Lung (tissue), 12 donors: ENCODE data around the gene PDE4B. TPM values are rescaled to one million over a fixed set of nuclear protein-coding genes. Genes with fewer than 3 reads are reported as not detected.
A peak's percentile ranks its signal among the peaks of the same experiment; 100 is the strongest.

Experiments
- ATAC-seq: fragments of 200-7000 bp; cut with Tn5 transposase; one replicate; pipeline ENCODE4 v1.9.1; 2020; ENCODE audit warnings: moderate number of reproducible peaks; ENCODE audit not compliant: insufficient read depth, low FRiP score
- DNase-seq, 3 donors: peaks; one replicate each; pipeline ENCODE4 v3.0.0-alpha.2; 2013 to 2017
- H3K27ac ChIP-seq, 2 donors: one replicate each; pipeline ENCODE4 v1.5.1; 2013; ENCODE audit warnings: mild to moderate bottlenecking in 2 of 2, moderate library complexity in 2 of 2, control low read depth in 1 of 2, inconsistent platforms in 1 of 2, low read depth in 1 of 2, low read length in 1 of 2
- H3K27me3 ChIP-seq, 3 donors: one replicate each; pipeline ENCODE4 v1.5.1; 2013; ENCODE audit warnings: low read length in 2 of 3; ENCODE audit not compliant: control insufficient read depth in 3 of 3, insufficient read depth in 3 of 3
- H3K36me3 ChIP-seq, 4 donors: one replicate each; pipeline ENCODE4 v1.5.1; 2013; ENCODE audit warnings: low read length in 4 of 4, mild to moderate bottlenecking in 1 of 4, moderate library complexity in 1 of 4; ENCODE audit not compliant: control insufficient read depth in 4 of 4, insufficient read depth in 4 of 4
- H3K4me1 ChIP-seq, 5 donors: one replicate each; pipeline ENCODE4 v1.5.1; 2013; ENCODE audit warnings: low read length in 5 of 5, mild to moderate bottlenecking in 2 of 5, moderate library complexity in 1 of 5; ENCODE audit not compliant: control insufficient read depth in 5 of 5, insufficient read depth in 5 of 5
- H3K4me3 ChIP-seq: one replicate; pipeline ENCODE4 v1.5.1; 2013; ENCODE audit warnings: mild to moderate bottlenecking, control low read depth, moderate library complexity
- H3K9ac ChIP-seq, 2 donors: one replicate each; pipeline ENCODE4 v1.5.1; 2013; ENCODE audit warnings: low read length in 2 of 2, control low read depth in 1 of 2; ENCODE audit not compliant: insufficient read depth in 1 of 2
- H3K9me3 ChIP-seq, 4 donors: one replicate each; pipeline ENCODE4 v1.5.1; 2013; ENCODE audit warnings: low read length in 3 of 4, mild to moderate bottlenecking in 1 of 4, moderate library complexity in 1 of 4; ENCODE audit not compliant: control insufficient read depth in 4 of 4, insufficient read depth in 3 of 4
- WGBS, 2 donors: extraction: QIAGEN DNeasy Blood & Tissue Kit; methylation state at CpG; one replicate each; pipeline ENCODE4 v1.1.7; 2013; 5-methylcytosine and 5-hydroxymethylcytosine counted together
- polyA plus RNA-seq, 2 donors: library from polyadenylated mRNA; stranded (reverse); fragments of 200-250 nt; gene quantifications; one replicate each; pipeline ENCODE4 v1.2.1, GENCODE V29; 2013
- total RNA-seq, 2 donors: library from RNA; depleted of rRNA in 1 of 2; stranded (reverse); fragments of >200 nt in 1 of 2; gene quantifications; one replicate each; pipeline ENCODE4 v1.2.1, GENCODE V29; 2014 to 2021
- TF ChIP-seq, protein P1 (sequence below): IDR thresholded peaks from 2 replicates; pipeline ENCODE4 v1.5.1; 2012; ENCODE audit warnings: mild to moderate bottlenecking; ENCODE audit errors: control extremely low read depth, extremely low read depth
- donor health status: control.
- donor health status: control.
- donor health status: Bipolar disorder and iron deficiency.
- donor health status: healthy.
- donor health status: DM: yes; HTN: yes; CAD: no.

The PDE4B gene
- total and polyA plus RNA-seq, 4 donors = 4.0 to 96.2 (median 20.2) TPM

DNA sequence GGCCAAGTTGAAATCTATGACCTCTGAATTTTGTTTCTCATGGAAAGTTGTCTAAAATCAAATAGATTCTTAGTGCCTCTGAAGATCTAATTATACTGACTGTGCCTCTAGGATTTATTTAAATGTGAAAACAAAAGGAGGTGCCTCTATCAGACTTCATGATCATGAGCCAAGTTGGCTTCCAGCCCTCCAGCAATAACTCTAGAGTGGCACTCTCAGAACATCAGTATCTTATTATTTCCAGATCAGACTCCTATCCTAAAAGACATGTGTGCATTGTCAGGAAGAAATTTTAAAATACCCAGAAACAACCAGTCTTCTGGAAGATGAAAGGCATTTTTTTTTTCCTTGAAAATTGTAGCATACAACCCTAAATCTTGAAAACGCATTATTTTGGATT lies 368.0 kb downstream of the PDE4B start:
- H3K27ac ChIP-seq = no peak overlapping the region
- H3K4me1 ChIP-seq = no peaks in the 10 kb centered on the region
- H3K36me3 ChIP-seq = no peaks in the 10 kb centered on the region
- H3K9ac ChIP-seq = no peak overlapping the region
- TF ChIP-seq, protein P1, sequence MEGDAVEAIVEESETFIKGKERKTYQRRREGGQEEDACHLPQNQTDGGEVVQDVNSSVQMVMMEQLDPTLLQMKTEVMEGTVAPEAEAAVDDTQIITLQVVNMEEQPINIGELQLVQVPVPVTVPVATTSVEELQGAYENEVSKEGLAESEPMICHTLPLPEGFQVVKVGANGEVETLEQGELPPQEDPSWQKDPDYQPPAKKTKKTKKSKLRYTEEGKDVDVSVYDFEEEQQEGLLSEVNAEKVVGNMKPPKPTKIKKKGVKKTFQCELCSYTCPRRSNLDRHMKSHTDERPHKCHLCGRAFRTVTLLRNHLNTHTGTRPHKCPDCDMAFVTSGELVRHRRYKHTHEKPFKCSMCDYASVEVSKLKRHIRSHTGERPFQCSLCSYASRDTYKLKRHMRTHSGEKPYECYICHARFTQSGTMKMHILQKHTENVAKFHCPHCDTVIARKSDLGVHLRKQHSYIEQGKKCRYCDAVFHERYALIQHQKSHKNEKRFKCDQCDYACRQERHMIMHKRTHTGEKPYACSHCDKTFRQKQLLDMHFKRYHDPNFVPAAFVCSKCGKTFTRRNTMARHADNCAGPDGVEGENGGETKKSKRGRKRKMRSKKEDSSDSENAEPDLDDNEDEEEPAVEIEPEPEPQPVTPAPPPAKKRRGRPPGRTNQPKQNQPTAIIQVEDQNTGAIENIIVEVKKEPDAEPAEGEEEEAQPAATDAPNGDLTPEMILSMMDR = no peak
- DNase-seq (no peak), ATAC-seq (no peak)
- peaks cover 0 to 2% (median 0%) of the 10 kb centered on the region in 4 donors for H3K9me3 ChIP-seq
- H3K27me3 ChIP-seq = no peaks in the 10 kb centered on the region
- no peak overlapping the region for H3K4me3 ChIP-seq
- WGBS, 2 donors = 90 to 93% methylated on average over 1 of the region's 1 CpG

DNA sequence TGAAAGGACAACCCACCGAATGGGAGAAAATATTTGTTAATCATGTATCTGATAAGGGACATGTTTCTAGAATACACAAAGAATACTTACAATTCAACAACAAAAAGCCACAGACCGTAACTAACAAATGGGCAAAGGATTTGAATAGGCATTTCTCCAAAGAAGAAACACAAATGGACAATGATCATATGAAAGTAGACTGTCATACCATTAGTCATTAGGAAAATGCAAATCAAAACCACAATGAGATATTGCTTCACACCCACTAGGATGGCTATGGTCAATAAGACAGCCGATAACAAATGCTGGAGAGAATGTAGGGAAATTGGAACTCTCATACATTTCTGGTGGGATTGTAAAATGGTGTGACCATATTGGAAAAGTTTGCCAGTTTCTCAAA lies 374.1 kb downstream of the PDE4B start:
- DNase-seq = no peak
- TF ChIP-seq, protein P1 = no peak
- WGBS, 2 donors = 89 to 92% methylated on average over 3 of the region's 3 CpGs
- Histone ChIP-seq H3K9me3 (no peaks in the 10 kb centered on the region), H3K27me3 (peaks cover 0 to 2% (median 0%) of the 10 kb centered on the region in 3 donors), H3K36me3 (no peaks in the 10 kb centered on the region), H3K9ac (no peak overlapping the region), H3K4me3 (no peak overlapping the region), H3K27ac (no peak overlapping the region), H3K4me1 (peaks cover 0 to 12% (median 0%) of the 10 kb centered on the region in 5 donors)
- ATAC-seq = no peak

DNA sequence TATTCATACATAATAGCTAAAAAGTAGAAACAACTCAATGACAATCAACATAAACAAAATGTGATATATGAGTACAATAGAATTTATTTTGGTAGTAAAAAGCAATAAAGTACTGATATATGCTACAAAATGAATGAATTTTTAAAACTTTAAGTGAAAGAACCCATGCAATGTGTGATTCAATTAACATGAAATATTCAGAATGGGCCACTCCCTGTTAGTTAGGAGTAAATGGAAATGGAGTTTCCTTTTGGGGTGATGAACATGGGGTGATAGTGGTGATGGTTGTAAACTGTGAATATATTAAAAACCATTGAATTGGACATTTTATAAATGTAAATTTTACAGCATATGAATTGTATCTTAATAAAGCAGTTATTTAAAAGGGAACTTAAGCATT lies 374.6 kb downstream of the PDE4B start:
- no peak for DNase-seq
- Histone ChIP-seq H3K4me3 (no peak overlapping the region), H3K9ac (no peak overlapping the region), H3K27me3 (peaks cover 0 to 2% (median 0%) of the 10 kb centered on the region in 3 donors), H3K9me3 (no peaks in the 10 kb centered on the region), H3K36me3 (no peaks in the 10 kb centered on the region), H3K4me1 (peaks cover 0 to 12% (median 0%) of the 10 kb centered on the region in 5 donors), H3K27ac (no peak overlapping the region)
- TF ChIP-seq, protein P1 = no peak
- no peak for ATAC-seq

DNA sequence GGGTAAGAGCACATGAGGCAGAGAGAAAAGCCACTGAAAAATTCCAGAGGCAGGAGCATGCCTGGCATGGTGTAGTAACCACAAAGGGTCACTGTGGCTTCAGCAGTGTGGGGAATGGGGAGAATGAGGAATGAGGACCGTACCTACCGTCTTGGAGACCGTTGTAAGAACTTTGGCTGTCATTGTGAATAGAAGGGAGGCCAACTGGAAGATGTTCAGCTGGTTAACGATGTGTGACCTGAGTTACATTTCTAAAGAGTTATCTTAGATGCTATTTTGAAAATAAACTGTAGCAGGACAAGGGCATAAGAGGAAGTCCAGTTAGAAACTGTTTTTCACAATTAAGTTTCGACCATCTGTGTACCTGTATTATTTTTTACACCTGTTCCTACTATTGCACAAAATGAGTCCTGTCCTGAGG lies 375.8 kb downstream of the PDE4B start:
- peak; percentile 19 to 76 (median 43) for DNase-seq
- Histone ChIP-seq H3K4me1 (peaks cover 0 to 12% (median 0%) of the 10 kb centered on the region in 5 donors), H3K27ac (no peak overlapping the region), H3K9ac (no peak overlapping the region), H3K27me3 (peaks cover 0 to 2% (median 0%) of the 10 kb centered on the region in 3 donors), H3K36me3 (no peaks in the 10 kb centered on the region), H3K9me3 (no peaks in the 10 kb centered on the region), H3K4me3 (no peak overlapping the region)
- TF ChIP-seq, protein P1 = no peak
- ATAC-seq = no peak
- WGBS, 2 donors = 73 to 82% methylated on average over 5 of the region's 5 CpGs
